ENCODE data around the gene CCDC149.

DNA sequence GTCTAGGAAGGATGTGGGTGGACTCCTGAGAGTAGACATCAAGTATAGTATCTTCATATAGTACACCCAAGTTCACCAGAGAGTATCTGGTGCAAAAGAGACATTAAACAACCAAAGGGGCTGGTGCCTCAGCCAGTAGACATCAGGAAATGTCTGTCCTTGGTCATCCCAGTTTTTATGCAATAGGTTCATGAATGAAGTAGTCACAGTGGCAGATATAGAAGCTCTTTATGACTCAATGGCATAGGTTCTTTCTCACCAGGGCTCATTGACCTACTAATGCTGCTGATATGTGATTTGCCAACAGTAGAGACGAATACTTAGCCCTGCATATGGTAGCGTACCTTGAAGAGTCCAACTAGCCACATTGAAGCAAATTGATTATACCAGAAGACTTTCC lies 45.0 kb upstream of the CCDC149 start:
- TF ChIP-seq POLR2A (IDR thresholded peaks at IDR 0.05; ENCODE audit: low read length): no peak
- no peak for TF ChIP-seq GATA1 (IDR thresholded peaks at IDR 0.05; ENCODE audit: low read depth, low read length)
